Subcutaneous adipose tissue (tissue), 4 donors: Measurements from ENCODE around the gene ANKRD66. TPM values are rescaled to one million over a fixed set of nuclear protein-coding genes. Genes with fewer than 3 reads are reported as not detected.

ENCODE experiments used
- CTCF ChIP-seq: fragments of 450-650 bp; IDR thresholded peaks from one replicate; pipeline ENCODE4 v1.5.1; 2016; ENCODE audit warnings: low read depth, mild to moderate bottlenecking, control low read depth, antibody characterized with exemption, moderate library complexity
- total RNA-seq, 4 donors: library from RNA; depleted of rRNA; stranded (reverse); fragments of >200 nt; gene quantifications; one replicate each; pipeline ENCODE4 v1.1.0, GENCODE V29; 2016

The ANKRD66 gene
- total RNA-seq = not detected

GRCh38 chr6:46746696-46747095 is at the start of gene ANKRD66:
Gene ANKRD66, plus strand, starts transcription at chr6:46746933. Its CDS starts 5,016 bp downstream, at chr6:46751949.
- TF ChIP-seq CTCF = no peak

- TF ChIP-seq CTCF = no peak
Observed at GRCh38 chr6:46699970-46700369, 46.8 kb upstream of the ANKRD66 start.

GRCh38 chr6:46704562-46704961 is 42.2 kb upstream of the ANKRD66 start:
- no peak for TF ChIP-seq CTCF

- no peak for TF ChIP-seq CTCF
Observed at GRCh38 chr6:46706464-46706863, 40.3 kb upstream of the ANKRD66 start.

GRCh38 chr6:46711491-46711890 is 35.2 kb upstream of the ANKRD66 start:
- TF ChIP-seq CTCF = no peak

- no peak for TF ChIP-seq CTCF
Observed at GRCh38 chr6:46715141-46715540, 31.6 kb upstream of the ANKRD66 start.

- no peak for TF ChIP-seq CTCF
Observed at GRCh38 chr6:46719099-46719498, 27.6 kb upstream of the ANKRD66 start.

- no peak for TF ChIP-seq CTCF
Observed at GRCh38 chr6:46720401-46720800, 26.3 kb upstream of the ANKRD66 start.
